Gastroesophageal sphincter (tissue), 3 donors: ENCODE measurements around the gene TCF25.

Experiments used
- EP300 ChIP-seq: sonication (generic); formaldehyde crosslinking; IDR thresholded peaks from one replicate; pipeline ENCODE4 v1.6.1; 2017; ENCODE audit warnings: antibody characterized with exemption, mild to moderate bottlenecking
- POLR2A ChIP-seq, 2 donors: fragments of 450-650 bp; IDR thresholded peaks; one replicate each; pipeline ENCODE4 v1.6.1; 2017; ENCODE audit warnings: antibody characterized with exemption in 2 of 2, mild to moderate bottlenecking in 2 of 2, moderate library complexity in 1 of 2
- TF ChIP-seq, protein P1 (sequence below), 4 experiments: fragments of 200-600 bp in 2 of 4; fragments of 450-650 bp in 2 of 4; sonication (generic) in 1 of 4; IDR thresholded peaks; one replicate each; pipeline ENCODE4 v1.5.1; 2017 to 2019; ENCODE audit warnings: antibody characterized with exemption in 4 of 4, mild to moderate bottlenecking in 2 of 4, moderate library complexity in 2 of 4

DNA sequence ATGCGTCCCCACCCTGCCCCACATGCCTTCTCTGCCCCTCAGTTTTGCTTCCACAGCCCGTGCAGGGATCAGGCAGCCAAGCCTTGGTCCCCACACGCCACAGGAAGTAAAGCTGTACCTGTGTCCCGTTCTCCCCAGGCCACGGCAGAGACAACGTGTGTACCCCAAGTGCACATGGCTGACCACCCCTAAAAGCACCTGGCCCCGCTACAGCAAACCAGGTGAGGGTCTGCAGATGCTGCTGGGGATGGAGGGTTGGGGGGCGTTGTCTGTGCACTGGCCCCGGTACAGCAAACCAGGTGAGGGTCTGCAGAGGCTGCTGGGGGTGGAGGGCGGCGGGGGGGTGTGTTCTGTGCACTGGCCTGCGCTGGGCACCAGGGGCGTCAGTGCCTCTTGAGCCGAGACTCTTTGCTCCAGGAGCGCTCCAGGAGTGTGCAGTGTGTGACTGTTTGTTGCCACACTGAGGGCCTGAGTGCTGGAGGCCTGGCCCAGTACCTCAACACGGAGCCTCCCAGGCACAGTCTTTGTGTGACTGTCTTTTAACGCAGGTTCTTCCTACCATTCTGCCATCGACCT is 18.8 kb downstream of the TCF25 start:
- no peak for TF ChIP-seq POLR2A (IDR thresholded peaks at IDR 0.05)
- TF ChIP-seq, protein P1, sequence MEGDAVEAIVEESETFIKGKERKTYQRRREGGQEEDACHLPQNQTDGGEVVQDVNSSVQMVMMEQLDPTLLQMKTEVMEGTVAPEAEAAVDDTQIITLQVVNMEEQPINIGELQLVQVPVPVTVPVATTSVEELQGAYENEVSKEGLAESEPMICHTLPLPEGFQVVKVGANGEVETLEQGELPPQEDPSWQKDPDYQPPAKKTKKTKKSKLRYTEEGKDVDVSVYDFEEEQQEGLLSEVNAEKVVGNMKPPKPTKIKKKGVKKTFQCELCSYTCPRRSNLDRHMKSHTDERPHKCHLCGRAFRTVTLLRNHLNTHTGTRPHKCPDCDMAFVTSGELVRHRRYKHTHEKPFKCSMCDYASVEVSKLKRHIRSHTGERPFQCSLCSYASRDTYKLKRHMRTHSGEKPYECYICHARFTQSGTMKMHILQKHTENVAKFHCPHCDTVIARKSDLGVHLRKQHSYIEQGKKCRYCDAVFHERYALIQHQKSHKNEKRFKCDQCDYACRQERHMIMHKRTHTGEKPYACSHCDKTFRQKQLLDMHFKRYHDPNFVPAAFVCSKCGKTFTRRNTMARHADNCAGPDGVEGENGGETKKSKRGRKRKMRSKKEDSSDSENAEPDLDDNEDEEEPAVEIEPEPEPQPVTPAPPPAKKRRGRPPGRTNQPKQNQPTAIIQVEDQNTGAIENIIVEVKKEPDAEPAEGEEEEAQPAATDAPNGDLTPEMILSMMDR (IDR thresholded peaks at IDR 0.05) = no peak
- no peak for TF ChIP-seq EP300
